IPS-18c (cell line): ENCODE measurements around the gene DUSP22.
"Not testable (repeated sequence)": the region's sequence is repeated elsewhere in the genome, so short reads cannot be mapped to it uniquely, and the experiment has no call there.

Source experiments
- H3K4me3 ChIP-seq: 2 replicates; pipeline ENCODE4 v1.7.0; 2013; ENCODE audit warnings: low read depth, mild to moderate bottlenecking, low read length, moderate library complexity; ENCODE audit not compliant: insufficient read depth
- H3K9me3 ChIP-seq: one replicate; pipeline ENCODE4 v1.6.1; 2013; ENCODE audit warnings: mild to moderate bottlenecking, low read length, moderate library complexity; ENCODE audit not compliant: control insufficient read depth, insufficient read depth

DUSP22 gene

GRCh38 chr6:325161-325860 lies 33.0 kb downstream of the DUSP22 start:
- H3K4me3 ChIP-seq, H3K9me3 ChIP-seq: not testable (repeated sequence)

- H3K4me3 ChIP-seq, H3K9me3 ChIP-seq: not testable (repeated sequence)
Observed at GRCh38 chr6:326066-326465, 33.8 kb downstream of the DUSP22 start.

- Histone ChIP-seq H3K4me3 (no peak overlapping the region), H3K9me3 (no peaks in the 10 kb centered on the region)
Observed at GRCh38 chr6:326896-327537, 34.7 kb downstream of the DUSP22 start.

DNA sequence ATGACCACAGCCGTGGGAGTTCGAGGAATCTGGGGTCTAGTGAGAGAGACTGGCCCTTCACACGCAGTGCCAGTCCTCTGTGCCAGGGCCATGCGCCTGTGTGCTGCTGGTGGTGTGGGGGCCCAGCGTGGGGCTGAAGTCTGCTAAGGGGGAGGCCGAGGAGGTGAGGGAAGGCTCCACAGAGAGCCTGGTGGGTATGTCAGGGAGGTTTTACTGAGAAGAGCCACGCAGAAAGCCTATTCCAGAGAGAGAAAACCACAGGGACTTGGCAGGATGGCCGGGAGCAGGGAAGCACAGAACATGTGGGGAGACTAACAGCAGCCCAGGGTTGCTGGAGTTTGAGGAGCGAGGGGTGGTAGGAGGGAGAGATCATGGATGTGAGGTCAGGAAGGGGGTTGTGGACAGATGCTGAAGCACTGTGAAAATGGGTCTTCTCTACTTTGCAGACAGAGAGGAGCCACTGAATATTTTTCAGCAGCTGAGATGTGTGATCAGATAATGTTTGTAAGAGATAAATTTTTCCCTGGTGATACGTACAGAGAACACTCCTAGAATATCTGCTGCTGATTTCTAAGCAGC lies 35.3 kb downstream of the DUSP22 start:
- Histone ChIP-seq H3K4me3 (no peak overlapping the region), H3K9me3 (no peaks in the 10 kb centered on the region)

DNA sequence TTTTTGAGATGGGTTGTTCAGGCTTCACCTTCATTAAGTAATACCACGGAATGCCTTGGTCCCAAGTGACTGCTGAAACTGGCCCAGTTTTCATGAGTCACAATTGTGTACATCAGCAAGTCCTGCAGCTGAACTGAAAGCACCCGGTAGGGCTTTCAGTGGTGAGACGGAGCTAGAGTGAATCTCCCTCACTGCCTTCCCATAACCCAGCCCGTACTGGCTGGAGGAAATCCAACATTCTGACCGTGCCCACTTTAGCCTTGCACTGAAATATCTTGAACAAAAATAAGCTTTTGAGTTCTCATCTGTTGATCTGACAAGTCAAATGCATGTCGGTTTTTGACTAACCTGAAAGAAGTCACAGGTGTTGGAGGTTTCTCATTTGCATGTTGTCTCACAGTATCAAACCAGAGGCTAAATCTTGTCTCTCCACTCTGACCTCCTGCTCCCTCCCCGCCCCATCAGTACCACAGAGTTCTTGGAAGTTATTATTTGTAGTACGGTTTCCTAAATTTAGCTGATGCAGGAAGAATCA lies 35.9 kb downstream of the DUSP22 start:
- H3K4me3 ChIP-seq, result no peak overlapping the region
- no peaks in the 10 kb centered on the region for H3K9me3 ChIP-seq

DNA sequence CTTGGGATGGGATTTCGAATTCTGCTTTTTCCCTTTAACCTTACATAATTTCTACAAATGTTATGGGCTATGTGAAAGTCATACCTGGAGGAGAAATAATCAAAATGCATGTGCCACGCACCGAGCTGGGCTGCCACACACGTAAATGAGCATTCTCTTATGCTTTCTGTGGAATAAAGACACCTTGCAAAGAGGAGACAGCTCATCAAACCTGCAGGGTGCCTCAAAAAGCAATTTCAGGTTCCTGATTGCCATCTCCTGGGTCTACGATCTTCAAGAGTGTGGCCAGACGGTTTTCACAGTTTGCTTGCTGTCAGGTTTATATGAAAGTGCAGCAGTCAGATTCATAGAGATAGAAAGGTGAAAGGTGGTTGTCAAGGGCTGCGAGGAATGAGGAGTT lies 36.6 kb downstream of the DUSP22 start:
- Histone ChIP-seq H3K4me3 (no peak overlapping the region), H3K9me3 (no peaks in the 10 kb centered on the region)

DNA sequence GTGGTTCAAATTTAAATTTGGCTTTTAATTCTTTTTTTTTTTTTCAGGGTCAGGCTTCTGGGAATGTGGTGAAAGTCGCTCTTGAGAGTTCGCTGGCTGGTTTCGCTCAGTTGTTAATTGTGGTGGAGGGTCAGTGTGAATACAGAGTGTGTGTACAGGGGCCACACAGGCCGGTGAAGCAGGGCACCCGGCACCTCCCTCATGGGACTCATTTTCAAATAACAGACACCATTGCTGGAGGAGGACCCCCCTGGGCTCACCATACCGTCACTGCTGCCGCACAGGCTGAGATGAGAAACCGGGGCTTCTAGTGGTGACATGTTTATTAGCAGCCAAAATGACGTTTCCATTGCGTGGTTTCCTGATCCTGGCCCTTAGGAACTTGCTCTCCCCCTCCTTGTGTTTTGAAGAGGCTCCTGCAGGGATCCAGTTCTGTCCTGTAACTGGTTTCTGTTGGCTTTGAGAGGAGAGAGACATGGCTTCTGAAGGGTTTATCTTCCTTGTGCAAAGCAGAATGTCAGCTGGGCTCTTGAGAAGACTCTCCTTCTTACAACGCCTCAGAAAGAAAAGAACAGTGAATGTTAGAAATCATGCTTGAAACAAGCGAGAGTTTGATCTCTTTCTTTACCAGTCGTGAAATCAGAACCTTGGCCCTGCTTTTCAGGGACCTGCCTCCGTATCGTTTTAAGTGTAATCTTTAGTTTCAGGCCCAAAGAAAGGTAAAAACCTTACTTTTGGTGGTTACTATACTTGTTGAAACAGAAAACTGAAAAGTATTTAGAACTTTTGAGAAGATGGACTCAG lies 37.8 kb downstream of the DUSP22 start:
- no peaks in the 10 kb centered on the region for H3K9me3 ChIP-seq
- H3K4me3 ChIP-seq, result no peak overlapping the region

- H3K4me3 ChIP-seq, result no peak overlapping the region
- H3K9me3 ChIP-seq, result no peaks in the 10 kb centered on the region
Observed at GRCh38 chr6:330948-331347, 38.7 kb downstream of the DUSP22 start.

DNA sequence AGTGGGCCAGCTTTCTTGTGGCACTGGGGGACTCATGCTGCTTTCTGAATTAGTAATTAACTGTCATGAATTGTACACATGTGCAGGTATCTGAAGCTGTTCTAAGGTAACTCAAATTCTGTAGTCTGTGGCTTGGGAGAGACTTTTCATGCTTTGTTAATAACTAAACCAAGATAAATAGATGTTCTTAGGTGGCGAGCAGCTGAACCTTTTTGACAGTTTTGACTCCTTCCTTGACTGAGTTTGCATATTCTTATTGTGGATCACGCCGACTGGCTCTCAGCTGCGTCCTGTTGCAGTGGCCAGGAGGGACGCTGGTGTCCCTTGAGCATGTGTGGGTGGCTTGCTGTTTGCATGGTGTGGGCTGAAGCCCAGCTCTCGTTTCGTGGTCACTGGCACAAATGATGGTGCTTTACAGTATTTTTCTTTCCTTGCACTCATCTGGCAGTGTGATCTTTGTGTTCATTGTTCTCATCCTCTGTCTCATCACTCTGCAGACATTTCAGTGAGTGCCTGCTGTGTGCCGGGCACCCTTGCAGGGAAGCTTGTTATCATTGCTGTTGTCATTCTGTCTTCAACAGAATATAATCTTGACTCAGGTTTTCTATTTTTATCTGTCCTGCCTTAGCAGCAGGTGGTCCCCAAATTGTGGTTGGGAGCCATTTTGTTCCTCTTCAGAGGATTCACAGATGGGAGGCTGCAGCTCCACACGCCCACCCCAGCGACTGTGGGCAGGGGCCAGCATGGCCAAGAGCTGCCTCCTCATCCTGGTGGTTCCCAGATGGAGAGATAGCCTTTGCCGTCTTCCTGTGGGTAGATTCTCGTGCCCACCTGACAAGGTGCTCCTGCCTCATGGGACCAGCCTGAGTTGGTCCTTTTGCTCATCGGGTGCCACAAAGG lies 39.6 kb downstream of the DUSP22 start:
- H3K9me3 ChIP-seq, result no peaks in the 10 kb centered on the region
- no peak overlapping the region for H3K4me3 ChIP-seq

DNA sequence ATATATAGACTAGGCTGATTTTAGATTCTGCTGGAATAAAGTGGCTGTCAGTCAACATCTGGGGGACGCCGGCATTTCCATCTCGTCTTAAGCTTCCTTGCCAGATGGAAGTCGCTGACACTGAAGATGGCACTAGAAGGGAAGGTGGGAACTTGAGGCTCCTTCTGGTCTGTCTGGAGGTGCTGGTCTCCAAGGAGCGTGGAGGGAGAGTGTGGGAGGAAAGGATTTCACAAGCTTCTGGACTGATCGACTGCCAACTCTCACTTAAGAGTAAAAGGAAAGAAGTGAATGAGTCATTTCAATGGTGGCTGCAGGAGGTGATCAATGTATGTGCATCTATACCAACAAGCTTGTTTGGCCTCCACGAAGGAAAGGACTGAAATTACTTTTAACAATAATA lies 40.4 kb downstream of the DUSP22 start:
- no peak overlapping the region for H3K4me3 ChIP-seq
- no peaks in the 10 kb centered on the region for H3K9me3 ChIP-seq

GRCh38 chr6:333379-334002 lies 41.2 kb downstream of the DUSP22 start:
- Histone ChIP-seq H3K9me3 (no peaks in the 10 kb centered on the region), H3K4me3 (no peak overlapping the region)

GRCh38 chr6:334536-335510 lies 42.5 kb downstream of the DUSP22 start:
- no peaks in the 10 kb centered on the region for H3K9me3 ChIP-seq
- no peak overlapping the region for H3K4me3 ChIP-seq

- Histone ChIP-seq H3K4me3 (no peak overlapping the region), H3K9me3 (no peaks in the 10 kb centered on the region)
Observed at GRCh38 chr6:335572-335971, 43.3 kb downstream of the DUSP22 start.

GRCh38 chr6:336159-337114 lies 44.1 kb downstream of the DUSP22 start:
- no peak overlapping the region for H3K4me3 ChIP-seq
- no peaks in the 10 kb centered on the region for H3K9me3 ChIP-seq
